Naive thymus-derived CD4-positive, alpha-beta T cell (primary cell): ENCODE data around the gene ACTL7A. TPM values are rescaled to one million over a fixed set of nuclear protein-coding genes. Genes with fewer than 3 reads are reported as not detected.

Experiments
- ATAC-seq: fragments of 150-1000 bp; cut with Tn5 transposase; 2 replicates; pipeline ENCODE4 v1.10.0; 2021; ENCODE audit warnings: mild to moderate bottlenecking, moderate library complexity
- CTCF ChIA-PET: fragments of 350-600 bp; sonication (Branson Sonifier 250); formaldehyde crosslinking; loops from one replicate; lab custom pipeline; 2021; ENCODE audit warnings: antibody characterized with exemption; lab: Charles Lee
- POLR2A ChIA-PET: fragments of 350-600 bp; sonication (Branson Sonifier 250); formaldehyde crosslinking; loops from one replicate; lab custom pipeline; 2021; ENCODE audit warnings: antibody characterized with exemption, inconsistent platforms; lab: Charles Lee
- DNase-seq, 9 donors: peaks; one replicate each; pipeline versions ENCODE4 v3.0.0 to v3.0.0-alpha.2; 2020 to 2022; ENCODE audit warnings: mixed read lengths in 1 of 9
- H3K27ac ChIP-seq: one replicate; pipeline ENCODE4 v1.7.0; 2013; ENCODE audit warnings: mild to moderate bottlenecking, low read depth, low read length, moderate library complexity
- H3K27me3 ChIP-seq, 2 donors: one replicate each; pipeline ENCODE4 v1.7.0; 2013; ENCODE audit warnings: low read length in 2 of 2, mild to moderate bottlenecking in 2 of 2, moderate library complexity in 2 of 2; ENCODE audit not compliant: control insufficient read depth in 2 of 2, insufficient read depth in 2 of 2
- H3K36me3 ChIP-seq, 3 experiments: 1 replicate in 2 of 3; 2 replicates in 1 of 3; pipeline ENCODE4 v1.7.0; 2013; ENCODE audit warnings: low read length in 3 of 3, mild to moderate bottlenecking in 3 of 3, moderate library complexity in 1 of 3; ENCODE audit not compliant: insufficient read depth in 3 of 3, control insufficient read depth in 2 of 3
- H3K4me1 ChIP-seq, 2 donors: one replicate each; pipeline ENCODE4 v1.7.0; 2013; ENCODE audit warnings: low read length in 2 of 2, mild to moderate bottlenecking in 2 of 2, moderate library complexity in 1 of 2; ENCODE audit not compliant: control insufficient read depth in 2 of 2, insufficient read depth in 2 of 2
- H3K4me3 ChIP-seq: 2 replicates; pipeline ENCODE4 v1.7.0; 2013; ENCODE audit warnings: mild to moderate bottlenecking, low read length
- H3K9me3 ChIP-seq, 3 experiments: 1 replicate in 2 of 3; 2 replicates in 1 of 3; pipeline ENCODE4 v1.7.0; 2013; ENCODE audit warnings: low read length in 3 of 3; ENCODE audit not compliant: control insufficient read depth in 2 of 3
- H3K27ac Mint-ChIP-seq, 9 donors: one replicate each; pipeline ENCODE4 v1.8.0; 2020 to 2022; ENCODE audit warnings: mixed read lengths in 9 of 9, mild to moderate bottlenecking in 8 of 9, moderate library complexity in 5 of 9, inconsistent platforms in 2 of 9
- H3K27me3 Mint-ChIP-seq, 5 donors: one replicate each; pipeline ENCODE4 v1.8.0; 2021 to 2022; ENCODE audit warnings: mixed read lengths in 5 of 5, mild to moderate bottlenecking in 1 of 5
- H3K36me3 Mint-ChIP-seq, 5 donors: one replicate each; pipeline ENCODE4 v1.8.0; 2020 to 2022; ENCODE audit warnings: mixed read lengths in 5 of 5, mild to moderate bottlenecking in 3 of 5, inconsistent platforms in 1 of 5
- H3K4me1 Mint-ChIP-seq, 7 donors: one replicate each; pipeline ENCODE4 v1.8.0; 2020 to 2022; ENCODE audit warnings: mixed read lengths in 7 of 7, mild to moderate bottlenecking in 3 of 7, inconsistent platforms in 1 of 7
- H3K4me3 Mint-ChIP-seq, 10 donors: one replicate each; pipeline ENCODE4 v1.8.0; 2020 to 2022; ENCODE audit warnings: mild to moderate bottlenecking in 10 of 10, mixed read lengths in 10 of 10, moderate library complexity in 6 of 10, inconsistent platforms in 2 of 10
- H3K9me3 Mint-ChIP-seq, 11 donors: one replicate each; pipeline ENCODE4 v1.8.0; 2020 to 2022; ENCODE audit warnings: mixed read lengths in 11 of 11, mild to moderate bottlenecking in 4 of 11, inconsistent platforms in 1 of 11, moderate library complexity in 1 of 11
- intact Hi-C, 2 donors: fragments of 100-400 bp; cut with micrococcal nuclease; formaldehyde crosslinking; loops; one replicate each; pipeline ENCODE4 v1.15.1; 2023
- polyA plus RNA-seq, 2 donors: library from polyadenylated mRNA; unstranded; fragments of 300-500 nt; fragmentation: Illumina TruSeq; gene quantifications; one replicate each; pipeline ENCODE4 v1.2.3, GENCODE V29; 2021
- total RNA-seq, 6 experiments: library from RNA in 5 of 6; stranded (reverse) in 5 of 6; gene quantifications; 1 replicate in 5 of 6; 2 replicates in 1 of 6; pipeline ENCODE4 v1.2.3 and lab custom pipeline; 2021 to 2026

The ACTL7A gene
- total and polyA plus RNA-seq, 7 experiments from 2014 or later = not detected

GRCh38 chr9:108860354-108860753 lies 1.7 kb upstream of the ACTL7A start:
- H3K9me3 Mint-ChIP-seq = peaks cover 0 to 2% (median 0%) of the 10 kb centered on the region in 11 donors
- Histone ChIP-seq H3K4me1 (no peaks in the 10 kb centered on the region), H3K27ac (no peak overlapping the region), H3K36me3 (no peaks in the 10 kb centered on the region), H3K4me3 (no peak overlapping the region), H3K27me3 (no peaks in the 10 kb centered on the region), H3K9me3 (no peaks in the 10 kb centered on the region)
- H3K27ac Mint-ChIP-seq = no peak overlapping the region
- CTCF ChIA-PET = no interaction called here
- H3K4me1 Mint-ChIP-seq = no peaks in the 10 kb centered on the region
- POLR2A ChIA-PET = no interaction called here
- DNase-seq (no peak), ATAC-seq (no peak)
- H3K27me3 Mint-ChIP-seq = peaks cover 0 to 4% (median 0%) of the 10 kb centered on the region in 5 donors
- no peak overlapping the region for H3K4me3 Mint-ChIP-seq
- intact Hi-C loops = no loop called here
- no peaks in the 10 kb centered on the region for H3K36me3 Mint-ChIP-seq

GRCh38 chr9:108860764-108861163 lies 1.3 kb upstream of the ACTL7A start:
- peaks cover 0 to 4% (median 0%) of the 10 kb centered on the region in 5 donors for H3K27me3 Mint-ChIP-seq
- DNase-seq = no peak

GRCh38 chr9:108861464-108861863 lies 602 bp upstream of the ACTL7A start:
- DNase-seq = no peak
- no peaks in the 10 kb centered on the region for H3K36me3 ChIP-seq
- ChIA-PET CTCF (no interaction called here), POLR2A (no interaction called here)
- H3K9me3 ChIP-seq = no peaks in the 10 kb centered on the region
- H3K27me3 Mint-ChIP-seq = peaks cover 0 to 4% (median 0%) of the 10 kb centered on the region in 5 donors
- no peak overlapping the region for H3K4me3 ChIP-seq
- intact Hi-C loops = no loop called here
- no peaks in the 10 kb centered on the region for H3K36me3 Mint-ChIP-seq
- H3K4me1 ChIP-seq = no peaks in the 10 kb centered on the region
- H3K4me3 Mint-ChIP-seq = no peak overlapping the region
- ATAC-seq = no peak
- no peak overlapping the region for H3K27ac Mint-ChIP-seq
- H3K27me3 ChIP-seq = no peaks in the 10 kb centered on the region
- H3K9me3 Mint-ChIP-seq = peaks cover 0 to 2% (median 0%) of the 10 kb centered on the region in 11 donors
- H3K4me1 Mint-ChIP-seq = no peaks in the 10 kb centered on the region
- no peak overlapping the region for H3K27ac ChIP-seq

More at GRCh38 chr9:108860764-108861163, 1.3 kb upstream of the ACTL7A start:
- no peak overlapping the region for H3K27ac Mint-ChIP-seq
- no peak overlapping the region for H3K4me3 Mint-ChIP-seq
- no peak overlapping the region for H3K27ac ChIP-seq
- no peaks in the 10 kb centered on the region for H3K27me3 ChIP-seq
- intact Hi-C loops = no loop called here
- H3K9me3 Mint-ChIP-seq = peaks cover 0 to 2% (median 0%) of the 10 kb centered on the region in 11 donors
- CTCF ChIA-PET = no interaction called here
- H3K4me1 ChIP-seq = no peaks in the 10 kb centered on the region
- H3K36me3 ChIP-seq = no peaks in the 10 kb centered on the region
- H3K9me3 ChIP-seq = no peaks in the 10 kb centered on the region
- ATAC-seq = no peak
- no peaks in the 10 kb centered on the region for H3K36me3 Mint-ChIP-seq
- no peaks in the 10 kb centered on the region for H3K4me1 Mint-ChIP-seq
- H3K4me3 ChIP-seq = no peak overlapping the region
- POLR2A ChIA-PET = no interaction called here

- Mint-ChIP-seq H3K9me3 (peaks cover 0 to 2% (median 0%) of the 10 kb centered on the region in 11 donors), H3K27ac (no peak overlapping the region), H3K36me3 (peaks cover 8 to 19% (median 11%) of the 10 kb centered on the region in 5 donors), H3K27me3 (no peaks in the 10 kb centered on the region), H3K4me3 (no peak overlapping the region), H3K4me1 (no peaks in the 10 kb centered on the region)
- Histone ChIP-seq H3K36me3 (peaks cover 0 to 5% (median 0%) of the 10 kb centered on the region in 3 experiments), H3K4me1 (no peaks in the 10 kb centered on the region), H3K27me3 (no peaks in the 10 kb centered on the region), H3K4me3 (no peak overlapping the region), H3K9me3 (no peaks in the 10 kb centered on the region), H3K27ac (no peak overlapping the region)
- POLR2A ChIA-PET = no interaction called here
- intact Hi-C loops = no loop called here
- CTCF ChIA-PET = no interaction called here
- DNase-seq (no peak), ATAC-seq (no peak)
These were observed 1.8 kb downstream of the ACTL7A start for GRCh38 chr9:108863891-108864290.

- Histone ChIP-seq H3K27ac (no peak overlapping the region), H3K9me3 (no peaks in the 10 kb centered on the region), H3K36me3 (peaks cover 0 to 11% (median 0%) of the 10 kb centered on the region in 3 experiments), H3K27me3 (no peaks in the 10 kb centered on the region), H3K4me3 (no peak overlapping the region), H3K4me1 (no peaks in the 10 kb centered on the region)
- H3K4me3 Mint-ChIP-seq = no peak overlapping the region
- intact Hi-C loops = no loop called here
- ChIA-PET POLR2A (no interaction called here), CTCF (no interaction called here)
- ATAC-seq = no peak
- peaks cover 0 to 2% (median 0%) of the 10 kb centered on the region in 11 donors for H3K9me3 Mint-ChIP-seq
- peaks cover 12 to 24% (median 13%) of the 10 kb centered on the region in 5 donors for H3K36me3 Mint-ChIP-seq
- no peaks in the 10 kb centered on the region for H3K4me1 Mint-ChIP-seq
- no peaks in the 10 kb centered on the region for H3K27me3 Mint-ChIP-seq
- H3K27ac Mint-ChIP-seq = peak overlapping the region in 1 of 9 donors; percentile 32
- no peak for DNase-seq
These were observed 2.4 kb downstream of the ACTL7A start for GRCh38 chr9:108864446-108864845.

- no peaks in the 10 kb centered on the region for H3K27me3 Mint-ChIP-seq
- Histone ChIP-seq H3K9me3 (no peaks in the 10 kb centered on the region), H3K4me1 (no peaks in the 10 kb centered on the region), H3K36me3 (peaks cover 0 to 17% (median 0%) of the 10 kb centered on the region in 3 experiments), H3K27ac (no peak overlapping the region), H3K4me3 (no peak overlapping the region), H3K27me3 (no peaks in the 10 kb centered on the region)
- ATAC-seq (no peak), DNase-seq (no peak)
- H3K4me1 Mint-ChIP-seq = no peaks in the 10 kb centered on the region
- no peak overlapping the region for H3K27ac Mint-ChIP-seq
- CTCF ChIA-PET = no interaction called here
- POLR2A ChIA-PET = no interaction called here
- no peak overlapping the region for H3K4me3 Mint-ChIP-seq
- intact Hi-C loops = no loop called here
- peaks cover 0 to 2% (median 0%) of the 10 kb centered on the region in 11 donors for H3K9me3 Mint-ChIP-seq
- H3K36me3 Mint-ChIP-seq = peaks cover 13 to 27% (median 15%) of the 10 kb centered on the region in 5 donors
These were observed 3.0 kb downstream of the ACTL7A start for GRCh38 chr9:108865037-108865436.

- Histone ChIP-seq H3K27me3 (no peaks in the 10 kb centered on the region), H3K27ac (no peak overlapping the region), H3K36me3 (peaks cover 0 to 20% (median 0%) of the 10 kb centered on the region in 3 experiments), H3K4me1 (no peaks in the 10 kb centered on the region), H3K9me3 (no peaks in the 10 kb centered on the region), H3K4me3 (no peak overlapping the region)
- Mint-ChIP-seq H3K4me1 (no peaks in the 10 kb centered on the region), H3K27ac (peak overlapping the region in 1 of 9 donors; percentile 3), H3K36me3 (peaks cover 15 to 37% (median 22%) of the 10 kb centered on the region in 5 donors), H3K9me3 (peaks cover 0 to 2% (median 0%) of the 10 kb centered on the region in 11 donors), H3K27me3 (no peaks in the 10 kb centered on the region), H3K4me3 (no peak overlapping the region)
- DNase-seq (no peak), ATAC-seq (no peak)
- CTCF ChIA-PET = no interaction called here
- POLR2A ChIA-PET = no interaction called here
- intact Hi-C loops = no loop called here
These were observed 3.9 kb downstream of the ACTL7A start for GRCh38 chr9:108866001-108866420.
